Endothelial cell (in vitro differentiated cells): Measurements from ENCODE around the gene CNOT3. TPM values are rescaled to one million over a fixed set of nuclear protein-coding genes. Genes with fewer than 3 reads are reported as not detected.
A peak's percentile ranks its signal among the peaks of the same experiment; 100 is the strongest.

Experiments used
- DNase-seq: peaks from one replicate; pipeline ENCODE4 v3.0.0; 2021; ENCODE audit warnings: low spot score
- H3K27ac Mint-ChIP-seq: one replicate; pipeline ENCODE4 v1.8.0; 2021; ENCODE audit warnings: mixed read lengths, inconsistent platforms; ENCODE audit not compliant: unreplicated experiment
- H3K27me3 Mint-ChIP-seq: one replicate; pipeline ENCODE4 v1.8.0; 2021; ENCODE audit warnings: mild to moderate bottlenecking, moderate library complexity, mixed read lengths, inconsistent platforms; ENCODE audit not compliant: unreplicated experiment
- H3K36me3 Mint-ChIP-seq: one replicate; pipeline ENCODE4 v1.8.0; 2021; ENCODE audit warnings: mild to moderate bottlenecking, low read depth, mixed read lengths, inconsistent platforms; ENCODE audit not compliant: unreplicated experiment
- H3K4me1 Mint-ChIP-seq: one replicate; pipeline ENCODE4 v1.8.0; 2021; ENCODE audit warnings: mild to moderate bottlenecking, mixed read lengths, inconsistent platforms; ENCODE audit not compliant: unreplicated experiment
- H3K4me3 Mint-ChIP-seq: one replicate; pipeline ENCODE4 v1.8.0; 2021; ENCODE audit warnings: mild to moderate bottlenecking, mixed read lengths, inconsistent platforms; ENCODE audit not compliant: unreplicated experiment
- H3K9me3 Mint-ChIP-seq: one replicate; pipeline ENCODE4 v1.8.0; 2021; ENCODE audit warnings: mixed read lengths, inconsistent platforms; ENCODE audit not compliant: unreplicated experiment
- total RNA-seq: library from RNA; stranded (reverse); fragmentation: NEBNext Ultra II Directional; extraction: Animal tissue kit (Norgen Biotek cat#: 25700); gene quantifications from one replicate; pipeline ENCODE4 v1.2.1, GENCODE V29; 2021; ENCODE audit not compliant: unreplicated experiment
- TF ChIP-seq, protein P1 (sequence below): fragments of 200-600 bp; sonication (generic); IDR thresholded peaks from one replicate; pipeline ENCODE4 v1.5.0; 2021; ENCODE audit warnings: antibody characterized with exemption; ENCODE audit not compliant: unreplicated experiment

CNOT3 gene
- total RNA-seq, 1 donor from 2014 or later, result 62.2 TPM

DNA sequence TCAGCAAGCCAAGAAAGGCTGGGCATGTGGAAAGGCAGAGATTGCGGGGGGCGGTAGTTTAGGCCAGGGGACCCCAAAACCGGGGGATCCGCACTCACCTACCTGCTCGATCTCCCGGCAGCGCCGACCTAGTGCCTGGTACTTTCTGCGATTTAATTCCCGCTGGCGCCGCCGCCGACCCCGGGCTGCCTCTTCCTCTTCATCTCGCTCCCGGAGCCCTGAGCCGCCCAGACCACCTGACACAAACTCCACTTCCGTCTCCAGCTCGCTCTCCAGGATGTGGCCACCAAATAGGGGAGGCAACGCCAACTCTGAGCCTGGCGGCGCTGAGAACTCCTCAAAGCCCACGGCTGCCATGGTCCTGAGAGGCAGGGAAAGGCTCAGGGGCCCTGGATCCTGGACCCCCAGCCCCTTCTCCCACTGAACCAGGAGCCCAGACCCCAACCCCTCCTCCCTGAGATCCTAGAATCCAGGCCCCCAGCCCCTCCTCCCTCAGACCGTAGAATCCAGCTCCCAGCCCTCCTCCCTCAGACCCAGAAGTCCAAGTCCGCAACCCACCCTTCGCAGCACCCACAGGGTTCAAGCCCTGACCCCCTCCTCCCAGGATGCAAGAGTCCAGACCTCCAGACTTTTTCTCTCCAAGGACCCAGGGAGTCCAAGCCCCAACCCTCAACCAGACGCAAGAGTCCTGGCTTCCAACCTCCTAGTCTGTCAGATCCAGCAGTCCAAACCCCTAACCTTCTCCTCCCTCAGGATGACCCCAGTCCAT, 23.0 kb upstream of the CNOT3 start:
- peaks cover 22% of the 10 kb centered on the region for H3K27me3 Mint-ChIP-seq
- peaks cover 25% of the 10 kb centered on the region for H3K4me1 Mint-ChIP-seq
- H3K36me3 Mint-ChIP-seq, result peaks cover 26% of the 10 kb centered on the region
- TF ChIP-seq, protein P1, sequence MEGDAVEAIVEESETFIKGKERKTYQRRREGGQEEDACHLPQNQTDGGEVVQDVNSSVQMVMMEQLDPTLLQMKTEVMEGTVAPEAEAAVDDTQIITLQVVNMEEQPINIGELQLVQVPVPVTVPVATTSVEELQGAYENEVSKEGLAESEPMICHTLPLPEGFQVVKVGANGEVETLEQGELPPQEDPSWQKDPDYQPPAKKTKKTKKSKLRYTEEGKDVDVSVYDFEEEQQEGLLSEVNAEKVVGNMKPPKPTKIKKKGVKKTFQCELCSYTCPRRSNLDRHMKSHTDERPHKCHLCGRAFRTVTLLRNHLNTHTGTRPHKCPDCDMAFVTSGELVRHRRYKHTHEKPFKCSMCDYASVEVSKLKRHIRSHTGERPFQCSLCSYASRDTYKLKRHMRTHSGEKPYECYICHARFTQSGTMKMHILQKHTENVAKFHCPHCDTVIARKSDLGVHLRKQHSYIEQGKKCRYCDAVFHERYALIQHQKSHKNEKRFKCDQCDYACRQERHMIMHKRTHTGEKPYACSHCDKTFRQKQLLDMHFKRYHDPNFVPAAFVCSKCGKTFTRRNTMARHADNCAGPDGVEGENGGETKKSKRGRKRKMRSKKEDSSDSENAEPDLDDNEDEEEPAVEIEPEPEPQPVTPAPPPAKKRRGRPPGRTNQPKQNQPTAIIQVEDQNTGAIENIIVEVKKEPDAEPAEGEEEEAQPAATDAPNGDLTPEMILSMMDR, result no peak
- peak overlapping the region; percentile 92 for H3K27ac Mint-ChIP-seq
- H3K4me3 Mint-ChIP-seq, result peak overlapping the region; percentile 99
- H3K9me3 Mint-ChIP-seq, result no peaks in the 10 kb centered on the region
- DNase-seq, result peak; percentile 45

DNA sequence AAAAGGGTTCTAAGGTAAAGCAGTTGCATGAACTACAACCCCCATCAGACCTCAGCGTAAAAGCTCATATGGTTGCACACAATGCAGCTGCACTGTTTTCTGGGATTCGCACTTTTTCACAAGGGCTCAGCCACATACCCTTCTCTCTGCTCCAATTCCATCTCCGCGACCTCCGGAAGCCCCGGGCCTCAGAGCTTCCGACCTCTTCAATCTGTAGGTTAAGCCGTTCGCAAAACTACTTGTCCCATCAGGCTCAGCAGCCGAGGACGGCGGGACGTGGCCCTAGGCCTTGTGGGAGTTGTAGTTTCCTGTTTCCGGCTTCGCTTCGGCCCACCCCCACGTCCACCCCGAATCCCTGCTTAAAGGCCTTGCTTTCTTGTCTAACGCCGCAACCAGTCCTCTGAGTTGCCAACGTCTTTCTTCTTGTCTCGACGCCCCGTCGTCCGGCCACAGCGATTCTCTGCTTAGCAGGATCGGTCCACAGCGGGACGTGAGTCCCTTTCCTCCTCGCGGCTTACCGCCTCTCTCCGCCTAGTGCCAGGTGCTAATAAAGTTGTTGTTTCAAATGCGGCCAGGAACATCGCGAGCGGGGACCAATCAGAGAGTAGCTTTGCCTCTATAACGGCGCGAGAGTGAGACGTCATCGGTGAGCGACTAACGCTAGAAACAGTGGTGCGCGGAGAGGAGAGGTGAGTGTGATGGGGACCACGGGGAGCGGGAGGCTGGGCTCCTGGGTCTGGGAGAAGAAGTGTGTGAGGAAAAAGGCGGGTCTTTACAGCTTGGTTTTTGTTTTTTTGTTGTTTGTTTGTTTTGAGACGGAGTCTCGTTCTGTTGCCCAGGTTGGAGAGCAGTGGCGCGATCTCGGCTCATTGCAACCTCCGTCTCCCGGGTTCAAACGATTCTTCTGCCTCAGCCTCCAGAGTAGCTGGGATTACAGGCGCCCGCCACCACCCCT, 22.2 kb upstream of the CNOT3 start, which contains the start of the genes PRPF31 and TFPT:
TSS of gene PRPF31 (plus strand) at position 646 of the 955 bp plus-strand sequence. CDS start 2,525 bp downstream, outside the sequence.
TSS of gene TFPT (minus strand) at position 549 of the 955 bp plus-strand sequence. CDS start at position 161, 388 bp downstream.
- TF ChIP-seq, protein P1, result no peak
- Mint-ChIP-seq H3K9me3 (no peaks in the 10 kb centered on the region), H3K27me3 (peaks cover 19% of the 10 kb centered on the region), H3K4me1 (peaks cover 25% of the 10 kb centered on the region), H3K4me3 (peak within 1 kb of the TSS; percentile 99), H3K27ac (peak within 1 kb of the TSS; percentile 92), H3K36me3 (peaks cover 31% of the 10 kb centered on the region)
- peak; percentile 88 for DNase-seq

DNA sequence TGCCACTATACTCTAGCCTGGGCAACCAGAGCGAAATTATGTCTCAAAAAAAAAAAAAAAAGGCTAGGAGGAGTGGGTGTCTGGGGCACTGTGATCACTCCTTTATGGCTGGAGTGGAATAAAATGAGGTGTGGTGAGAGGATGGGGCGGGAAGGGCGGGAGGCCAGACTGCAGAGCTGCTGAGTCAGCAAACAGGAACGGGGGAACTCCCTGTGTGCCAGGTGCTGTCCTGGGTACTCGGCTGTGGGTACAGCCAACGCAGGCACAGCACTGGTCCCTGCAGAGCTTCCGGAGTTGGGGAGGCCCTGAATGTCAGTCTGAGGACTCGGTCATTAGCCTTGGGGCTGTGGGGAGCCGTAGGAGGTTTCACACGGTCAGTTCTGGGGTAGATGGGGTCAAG, 16.3 kb upstream of the CNOT3 start:
- Mint-ChIP-seq H3K4me1 (peaks cover 9% of the 10 kb centered on the region), H3K27ac (no peak overlapping the region), H3K4me3 (no peak overlapping the region), H3K36me3 (peaks cover 38% of the 10 kb centered on the region), H3K9me3 (no peaks in the 10 kb centered on the region), H3K27me3 (peaks cover 14% of the 10 kb centered on the region)
- TF ChIP-seq, protein P1, result no peak
- no peak for DNase-seq

DNA sequence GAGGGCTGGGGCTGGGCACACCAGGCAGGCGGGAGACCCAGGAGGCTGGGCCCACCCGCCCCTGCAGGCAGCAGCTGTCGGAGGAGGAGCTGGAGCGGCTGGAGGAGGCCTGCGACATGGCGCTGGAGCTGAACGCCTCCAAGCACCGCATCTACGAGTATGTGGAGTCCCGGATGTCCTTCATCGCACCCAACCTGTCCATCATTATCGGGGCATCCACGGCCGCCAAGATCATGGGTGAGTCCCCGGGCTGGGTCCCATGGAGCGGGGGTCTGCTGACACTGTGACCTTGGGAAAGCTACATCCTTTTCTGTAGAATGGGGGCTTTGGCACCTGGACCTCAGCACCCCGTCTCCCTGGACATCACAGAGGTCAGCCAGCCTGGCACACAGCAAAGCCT, 13.9 kb upstream of the CNOT3 start:
- TF ChIP-seq, protein P1, result no peak
- no peak for DNase-seq
- Mint-ChIP-seq H3K27me3 (peaks cover 14% of the 10 kb centered on the region), H3K9me3 (no peaks in the 10 kb centered on the region), H3K4me3 (no peak overlapping the region), H3K36me3 (peaks cover 35% of the 10 kb centered on the region), H3K4me1 (no peaks in the 10 kb centered on the region), H3K27ac (no peak overlapping the region)
